Left lung (tissue), 10 donors: ENCODE results near the gene SLC27A4. TPM values are rescaled to one million over a fixed set of nuclear protein-coding genes. Genes with fewer than 3 reads are reported as not detected.

Experiments
- ATAC-seq: fragments of 200-7000 bp; cut with Tn5 transposase; one replicate; pipeline ENCODE4 v1.9.1; 2020; ENCODE audit warnings: moderate library complexity
- DNase-seq, 4 donors: peaks; one replicate each; pipeline ENCODE4 v3.0.0-alpha.2; 2013 to 2020
- H3K27ac ChIP-seq, 2 donors: fragments of 200-600 bp; sonication (generic) in 1 of 2; one replicate each; pipeline versions ENCODE4 v1.5.0 to v1.8.0; 2020 to 2021
- H3K27me3 ChIP-seq, 2 donors: fragments of 200-600 bp; sonication (generic) in 1 of 2; one replicate each; pipeline versions ENCODE4 v1.5.0 to v1.8.0; 2020 to 2021
- H3K36me3 ChIP-seq, 2 donors: fragments of 200-600 bp; sonication (generic) in 1 of 2; one replicate each; pipeline versions ENCODE4 v1.5.0 to v1.8.0; 2020 to 2021
- H3K4me1 ChIP-seq, 2 donors: fragments of 200-600 bp; one replicate each; pipeline ENCODE4 v1.8.0; 2021
- H3K4me3 ChIP-seq, 2 donors: fragments of 200-600 bp; sonication (generic) in 1 of 2; one replicate each; pipeline versions ENCODE4 v1.5.0 to v1.8.0; 2020 to 2021; ENCODE audit warnings: mild to moderate bottlenecking in 1 of 2
- H3K9me3 ChIP-seq, 2 donors: fragments of 200-600 bp; sonication (generic) in 1 of 2; one replicate each; pipeline versions ENCODE4 v1.5.0 to v1.8.0; 2020 to 2021
- intact Hi-C, 2 donors: fragments of 100-400 bp; cut with DNase I; formaldehyde crosslinking; loops; one replicate each; pipeline versions ENCODE4 v1.11.2 to v1.14.2; 2022
- polyA plus RNA-seq, 6 donors: library from polyadenylated mRNA; unstranded; fragments of 120-200 nt; gene quantifications; one replicate each; pipeline ENCODE4 v1.2.1, GENCODE V29; 2013; ENCODE audit not compliant: insufficient read length in 6 of 6
- total RNA-seq, 2 donors: library from RNA; stranded (reverse); fragmentation: NEBNext Ultra II Directional; extraction: Animal tissue kit (Norgen Biotek cat#: 25700); gene quantifications; one replicate each; pipeline ENCODE4 v1.2.1, GENCODE V29; 2021
- TF ChIP-seq, protein P1 (sequence below), 2 donors: fragments of 200-600 bp; sonication (generic) in 1 of 2; IDR thresholded peaks; one replicate each; pipeline versions ENCODE4 v1.5.0 to v1.8.0; 2021; ENCODE audit warnings: antibody characterized with exemption in 2 of 2
- donor health status: DM: no; HTN: yes; CAD: no.
- donor health status: DM: no; HTN: no; CAD: no.

The SLC27A4 gene
- total and polyA plus RNA-seq, 8 donors, result 7.6 to 33.7 (median 12.1) TPM

DNA sequence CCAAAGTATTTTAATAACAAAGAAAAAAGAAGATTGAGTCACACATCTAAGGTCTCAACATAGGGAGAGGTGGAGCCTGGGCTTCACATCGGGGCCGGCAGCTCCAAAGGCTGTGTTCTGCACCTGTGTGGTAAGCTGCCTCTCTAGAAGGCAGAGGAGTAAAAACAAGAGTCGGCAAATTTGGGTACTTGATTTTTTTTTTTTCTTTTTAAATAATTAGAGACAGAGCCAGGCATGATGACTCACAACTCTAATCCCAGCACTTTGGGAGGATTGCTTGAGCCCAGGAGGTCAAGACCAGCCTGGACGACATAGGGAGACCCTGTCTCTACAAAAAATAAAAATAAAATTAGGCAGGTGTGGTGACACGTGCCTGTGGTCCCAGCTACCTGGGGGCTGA, 35.5 kb downstream of the SLC27A4 start:
- no peak for ATAC-seq
- intact Hi-C loops, result no loop called here
- Histone ChIP-seq H3K36me3 (peaks cover 0 to 46% of the 10 kb centered on the region in 2 donors), H3K4me3 (no peak overlapping the region), H3K27me3 (no peaks in the 10 kb centered on the region), H3K4me1 (peaks cover 10 to 21% of the 10 kb centered on the region in 2 donors), H3K9me3 (no peaks in the 10 kb centered on the region), H3K27ac (no peak overlapping the region)
- DNase-seq, result no peak
- TF ChIP-seq, protein P1, sequence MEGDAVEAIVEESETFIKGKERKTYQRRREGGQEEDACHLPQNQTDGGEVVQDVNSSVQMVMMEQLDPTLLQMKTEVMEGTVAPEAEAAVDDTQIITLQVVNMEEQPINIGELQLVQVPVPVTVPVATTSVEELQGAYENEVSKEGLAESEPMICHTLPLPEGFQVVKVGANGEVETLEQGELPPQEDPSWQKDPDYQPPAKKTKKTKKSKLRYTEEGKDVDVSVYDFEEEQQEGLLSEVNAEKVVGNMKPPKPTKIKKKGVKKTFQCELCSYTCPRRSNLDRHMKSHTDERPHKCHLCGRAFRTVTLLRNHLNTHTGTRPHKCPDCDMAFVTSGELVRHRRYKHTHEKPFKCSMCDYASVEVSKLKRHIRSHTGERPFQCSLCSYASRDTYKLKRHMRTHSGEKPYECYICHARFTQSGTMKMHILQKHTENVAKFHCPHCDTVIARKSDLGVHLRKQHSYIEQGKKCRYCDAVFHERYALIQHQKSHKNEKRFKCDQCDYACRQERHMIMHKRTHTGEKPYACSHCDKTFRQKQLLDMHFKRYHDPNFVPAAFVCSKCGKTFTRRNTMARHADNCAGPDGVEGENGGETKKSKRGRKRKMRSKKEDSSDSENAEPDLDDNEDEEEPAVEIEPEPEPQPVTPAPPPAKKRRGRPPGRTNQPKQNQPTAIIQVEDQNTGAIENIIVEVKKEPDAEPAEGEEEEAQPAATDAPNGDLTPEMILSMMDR (IDR thresholded peaks at IDR 0.05), result no peak

DNA sequence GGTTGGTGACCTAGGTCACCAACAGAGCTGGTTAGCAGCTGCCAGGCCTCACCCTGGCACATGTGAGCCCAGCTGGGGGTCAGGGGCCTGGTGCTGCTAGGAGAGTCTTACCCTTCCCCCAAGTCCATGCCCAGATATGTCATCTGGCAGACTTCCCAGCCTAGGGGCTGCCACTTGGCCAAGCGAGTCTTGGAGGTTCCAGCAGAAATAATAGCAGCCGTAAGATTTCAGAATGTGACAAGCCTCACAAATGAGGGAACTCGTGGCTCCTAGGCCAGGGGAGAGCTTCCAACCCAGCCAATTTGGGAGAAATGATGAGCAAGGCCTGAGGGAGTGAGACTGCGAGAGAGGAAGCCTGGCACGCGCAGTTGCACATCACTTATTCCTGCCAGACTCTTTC, 41.9 kb downstream of the SLC27A4 start:
- Histone ChIP-seq H3K4me3 (no peak overlapping the region), H3K27ac (no peak overlapping the region), H3K4me1 (no peaks in the 10 kb centered on the region), H3K36me3 (peaks cover 0 to 96% of the 10 kb centered on the region in 2 donors), H3K9me3 (no peaks in the 10 kb centered on the region), H3K27me3 (no peaks in the 10 kb centered on the region)
- no peak for DNase-seq
- no peak for ATAC-seq
- TF ChIP-seq, protein P1 (IDR thresholded peaks at IDR 0.05), result no peak
- intact Hi-C loops, result no loop called here

DNA sequence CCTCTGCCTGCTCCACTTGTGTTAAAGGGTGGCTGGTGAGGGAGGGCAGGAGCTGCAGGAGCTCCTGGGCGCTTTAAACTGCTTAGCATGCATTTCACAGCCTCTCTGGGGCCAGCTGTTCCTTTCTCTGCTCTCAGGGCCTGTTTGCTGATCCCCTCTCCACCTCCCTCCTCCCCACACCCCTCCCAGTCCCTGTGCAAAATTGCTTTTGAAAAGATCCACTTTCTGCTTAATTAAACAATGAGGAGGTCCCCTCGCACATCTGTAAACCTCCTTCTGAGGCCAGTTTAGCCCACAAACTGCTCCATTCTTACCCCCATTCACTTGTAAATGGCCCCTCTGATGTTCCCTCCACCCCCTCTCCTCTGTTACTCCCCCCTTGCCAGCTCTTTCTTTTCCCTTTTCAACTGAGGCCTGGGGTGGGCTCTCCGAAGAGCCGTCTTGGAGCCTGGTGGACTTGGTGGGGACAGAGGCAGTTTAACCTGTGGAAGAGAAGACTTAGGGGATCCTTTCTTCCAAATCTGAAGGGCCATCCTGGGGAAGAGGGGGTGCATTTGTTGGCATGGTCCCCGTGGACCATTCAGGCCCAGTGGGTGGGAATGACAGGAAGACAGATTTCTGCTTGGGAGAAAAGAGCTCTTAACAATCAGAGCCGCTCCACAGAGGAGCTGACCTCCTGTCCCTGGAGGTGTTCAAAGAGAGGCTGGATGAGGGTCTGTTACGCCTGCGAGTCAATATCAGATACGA, 42.9 kb downstream of the SLC27A4 start:
- Histone ChIP-seq H3K9me3 (no peaks in the 10 kb centered on the region), H3K4me1 (no peaks in the 10 kb centered on the region), H3K27ac (no peak overlapping the region), H3K36me3 (peaks cover 0 to 96% of the 10 kb centered on the region in 2 donors), H3K4me3 (no peak overlapping the region), H3K27me3 (no peaks in the 10 kb centered on the region)
- ATAC-seq, result no peak
- intact Hi-C loops, result no loop called here
- DNase-seq, result no peak
- TF ChIP-seq, protein P1 (IDR thresholded peaks at IDR 0.05), result no peak

DNA sequence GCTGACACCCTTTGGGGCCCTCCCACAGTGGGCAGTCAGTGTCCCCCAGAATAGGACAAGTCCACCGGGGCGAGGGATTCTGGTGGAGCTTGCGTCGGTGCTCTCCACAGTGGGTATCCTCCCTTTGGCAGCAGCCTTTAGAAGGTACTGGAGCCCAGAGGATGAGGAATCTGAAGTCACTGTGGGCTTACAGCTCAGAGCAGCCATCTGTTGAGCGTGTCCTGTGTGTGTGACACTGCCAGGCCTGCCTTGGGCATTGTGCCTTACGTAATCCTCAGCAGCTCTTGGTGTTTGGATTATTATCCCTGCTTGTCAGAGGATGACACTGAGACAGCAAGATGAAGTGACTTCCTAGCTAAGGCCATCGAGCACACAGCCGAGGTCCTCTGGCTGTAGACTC, 43.5 kb downstream of the SLC27A4 start:
- peaks cover 0 to 96% of the 10 kb centered on the region in 2 donors for H3K36me3 ChIP-seq
- ATAC-seq, result no peak

DNA sequence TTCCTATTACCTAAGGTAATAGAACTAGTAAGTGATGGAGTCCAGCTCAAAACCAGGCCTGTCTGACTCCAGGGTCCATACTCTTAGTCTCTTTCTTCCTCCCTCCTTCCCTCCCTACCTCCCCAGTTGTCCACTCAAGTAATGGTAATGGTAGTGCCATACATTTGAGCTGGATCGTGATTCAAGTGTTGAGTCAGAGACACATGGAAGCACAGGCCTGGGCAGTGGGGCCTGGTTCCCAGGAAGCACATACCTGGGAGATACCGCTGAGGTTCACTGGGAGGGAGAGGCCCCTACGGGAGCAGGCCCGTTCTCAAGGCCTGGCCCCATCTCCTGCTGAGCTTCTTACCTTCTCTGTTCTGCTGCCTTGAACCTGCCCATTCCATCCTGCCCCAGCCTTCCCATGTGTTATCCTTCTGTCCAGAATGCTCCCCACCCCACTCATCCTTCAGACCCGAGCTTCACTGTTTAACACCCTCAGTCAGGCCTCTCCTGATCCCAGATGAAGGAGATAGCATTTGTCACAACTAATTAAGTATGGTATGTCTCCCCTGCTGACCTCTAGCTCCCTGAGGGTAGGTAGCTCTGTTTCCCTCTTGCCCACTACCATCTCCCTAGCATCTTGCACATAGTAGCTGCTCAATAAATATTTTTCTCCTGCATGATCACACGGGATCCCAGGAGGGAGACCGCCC, 44.6 kb downstream of the SLC27A4 start:
- H3K27ac ChIP-seq, result no peak overlapping the region
- ATAC-seq, result no peak
- H3K4me1 ChIP-seq, result no peaks in the 10 kb centered on the region
- H3K27me3 ChIP-seq, result no peaks in the 10 kb centered on the region
- H3K36me3 ChIP-seq, result peaks cover 0 to 96% of the 10 kb centered on the region in 2 donors
- TF ChIP-seq, protein P1 (IDR thresholded peaks at IDR 0.05), result no peak
- no peak for DNase-seq
- intact Hi-C loops, result no loop called here
- no peak overlapping the region for H3K4me3 ChIP-seq
- H3K9me3 ChIP-seq, result no peaks in the 10 kb centered on the region

More for the DNA sequence above, 43.5 kb downstream of the SLC27A4 start:
- DNase-seq, result no peak
- TF ChIP-seq, protein P1 (IDR thresholded peaks at IDR 0.05), result no peak
- H3K4me3 ChIP-seq, result no peak overlapping the region
- intact Hi-C loops, result no loop called here
- H3K4me1 ChIP-seq, result no peaks in the 10 kb centered on the region
- no peak overlapping the region for H3K27ac ChIP-seq
- no peaks in the 10 kb centered on the region for H3K9me3 ChIP-seq
- H3K27me3 ChIP-seq, result no peaks in the 10 kb centered on the region
